HS-5 (cell line): ENCODE results near the gene PSMC3IP.

Experiments used
- DNase-seq: peaks from one replicate; pipeline ENCODE4 v3.0.0-alpha.2; 2012; ENCODE audit warnings: low read depth

PSMC3IP gene

DNA sequence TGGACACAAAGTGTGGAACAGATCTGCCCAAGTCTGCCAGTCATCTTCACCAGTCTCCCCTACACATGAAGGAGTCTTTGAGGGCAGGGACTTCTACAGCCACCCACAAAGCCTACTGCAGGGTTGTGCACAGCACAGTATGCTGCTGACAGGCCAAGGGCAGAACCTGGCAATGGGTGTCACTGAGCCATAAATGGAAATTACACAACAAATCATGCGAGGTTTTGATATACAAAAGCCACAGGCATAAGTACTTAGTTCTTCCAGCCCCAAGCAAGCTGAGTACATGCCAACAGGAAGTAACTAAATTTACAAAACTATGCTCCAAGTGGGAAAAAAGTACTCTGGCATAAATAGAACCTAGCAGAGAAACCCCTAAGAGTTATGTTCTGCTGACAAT, 7.8 kb upstream of the PSMC3IP start:
- DNase-seq, result no peak

- DNase-seq, result no peak
These were observed 7.4 kb upstream of the PSMC3IP start for GRCh38 chr17:42584880-42585279.

DNA sequence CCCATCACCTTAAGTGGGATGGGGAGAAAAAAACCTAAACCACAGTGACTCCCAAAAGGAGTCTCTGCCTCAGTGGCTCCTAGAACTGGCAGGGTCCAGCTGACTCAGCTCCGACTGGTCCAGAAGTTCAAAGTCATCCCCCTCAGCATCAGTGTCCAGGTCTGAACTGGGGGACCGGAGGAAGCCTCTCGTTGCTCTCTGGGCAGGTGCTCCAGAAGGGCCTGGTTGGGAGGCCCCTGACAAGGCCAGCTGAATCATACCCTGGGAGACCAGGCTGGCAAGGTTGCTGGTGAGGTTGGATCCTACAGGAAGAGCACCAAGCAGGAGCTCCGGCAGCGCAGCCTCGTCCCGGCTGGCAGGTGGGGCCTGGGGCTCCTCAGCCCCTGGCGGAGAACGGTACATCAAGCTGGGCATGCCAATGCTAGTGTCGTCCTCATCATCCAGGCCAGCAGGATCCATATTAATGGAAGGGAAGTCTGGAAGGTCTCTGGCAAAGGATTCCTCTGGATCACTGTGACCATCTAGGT, 4.3 kb upstream of the PSMC3IP start:
- no peak for DNase-seq

DNA sequence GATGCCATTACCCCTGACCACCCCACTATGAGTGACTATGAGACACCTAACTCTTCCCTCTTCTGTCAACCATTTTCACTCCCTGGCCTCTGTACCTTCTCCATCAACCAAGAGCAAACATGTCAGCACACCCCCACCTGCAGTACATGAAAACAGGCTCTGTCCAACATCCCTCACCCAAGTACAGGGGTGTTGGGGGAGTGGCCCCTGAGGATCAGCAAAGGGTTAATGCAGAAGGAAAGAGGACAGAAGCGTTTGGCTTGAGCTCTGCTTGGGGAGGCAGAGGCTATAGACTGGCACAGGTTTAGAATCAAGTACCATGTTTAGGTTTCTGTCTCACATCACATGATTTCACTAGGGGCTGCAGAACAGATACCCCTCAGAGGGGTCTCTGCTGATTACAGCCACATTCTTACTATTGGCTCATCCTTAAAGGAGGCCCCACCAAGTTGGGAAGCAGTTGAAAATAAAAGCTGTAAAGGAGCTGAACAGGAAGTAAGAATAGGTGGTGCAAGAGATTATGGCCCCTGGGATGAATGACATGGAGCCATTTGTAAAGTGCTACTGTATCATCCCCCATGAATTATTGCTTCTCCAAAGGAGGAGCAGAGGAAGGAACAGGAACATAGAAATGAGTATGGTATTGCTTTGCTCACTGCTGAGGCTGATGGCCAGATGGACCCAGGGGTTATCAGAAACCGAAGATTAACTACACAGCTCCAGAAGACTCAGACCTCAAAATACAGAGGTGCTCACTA, 2.4 kb upstream of the PSMC3IP start:
- no peak for DNase-seq

DNA sequence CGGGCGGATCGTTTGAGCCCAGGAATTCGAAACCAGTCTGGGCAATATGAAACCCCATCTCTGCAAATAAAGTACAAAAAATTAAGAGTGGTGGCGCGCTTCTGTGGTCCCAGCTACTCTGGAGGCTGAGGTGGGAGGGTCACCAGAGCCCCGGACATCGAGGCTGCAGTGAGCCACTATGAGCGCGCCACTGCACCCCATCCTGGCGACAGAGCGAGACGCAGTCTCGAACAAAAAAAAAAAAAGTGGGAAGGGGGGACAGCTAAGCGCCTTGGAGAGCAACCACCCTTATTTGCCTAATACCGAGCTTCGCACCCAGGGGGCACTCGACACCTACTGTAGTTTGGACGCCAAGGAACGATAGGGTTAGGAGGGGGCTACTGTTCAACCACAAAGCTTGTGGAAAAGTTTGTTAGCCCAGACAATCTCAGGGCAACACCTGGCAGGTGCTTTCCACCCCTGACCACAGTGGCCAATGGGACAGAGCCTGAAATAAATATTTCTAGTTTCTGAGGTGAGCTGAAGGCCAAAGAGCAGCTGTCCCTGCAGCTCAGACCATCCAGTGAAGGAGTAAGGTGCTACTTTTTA, 847 bp upstream of the PSMC3IP start:
- DNase-seq, result no peak

GRCh38 chr17:42577140-42577531, 393 bp downstream of the PSMC3IP start:
- no peak for DNase-seq

DNA sequence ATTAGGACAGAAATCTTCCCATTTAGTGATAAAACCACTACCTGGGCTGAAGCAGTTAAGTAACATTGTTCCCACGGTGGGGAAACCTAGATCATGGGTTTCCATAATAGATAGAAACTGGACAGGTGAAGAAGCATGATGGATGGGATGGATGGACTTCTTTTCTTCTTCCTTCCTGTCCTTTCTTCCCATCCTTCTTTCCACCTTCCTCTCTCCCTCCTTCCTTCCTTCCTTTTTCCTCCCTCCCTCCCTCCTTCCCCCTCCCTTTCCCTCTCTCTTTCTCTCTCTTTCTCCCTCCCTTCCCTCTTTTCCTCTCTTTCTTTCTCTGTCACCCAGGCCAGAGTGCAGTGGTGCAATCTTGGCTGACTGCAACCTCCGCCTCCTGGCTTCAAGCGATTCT, 3.1 kb downstream of the PSMC3IP start:
- DNase-seq, result no peak

- DNase-seq, result no peak
These were observed 4.4 kb downstream of the PSMC3IP start for GRCh38 chr17:42573095-42573494.

- no peak for DNase-seq
These were observed 5.9 kb downstream of the PSMC3IP start for GRCh38 chr17:42571435-42572225.

GRCh38 chr17:42568341-42569111, 9.0 kb downstream of the PSMC3IP start:
- DNase-seq, result no peak

DNA sequence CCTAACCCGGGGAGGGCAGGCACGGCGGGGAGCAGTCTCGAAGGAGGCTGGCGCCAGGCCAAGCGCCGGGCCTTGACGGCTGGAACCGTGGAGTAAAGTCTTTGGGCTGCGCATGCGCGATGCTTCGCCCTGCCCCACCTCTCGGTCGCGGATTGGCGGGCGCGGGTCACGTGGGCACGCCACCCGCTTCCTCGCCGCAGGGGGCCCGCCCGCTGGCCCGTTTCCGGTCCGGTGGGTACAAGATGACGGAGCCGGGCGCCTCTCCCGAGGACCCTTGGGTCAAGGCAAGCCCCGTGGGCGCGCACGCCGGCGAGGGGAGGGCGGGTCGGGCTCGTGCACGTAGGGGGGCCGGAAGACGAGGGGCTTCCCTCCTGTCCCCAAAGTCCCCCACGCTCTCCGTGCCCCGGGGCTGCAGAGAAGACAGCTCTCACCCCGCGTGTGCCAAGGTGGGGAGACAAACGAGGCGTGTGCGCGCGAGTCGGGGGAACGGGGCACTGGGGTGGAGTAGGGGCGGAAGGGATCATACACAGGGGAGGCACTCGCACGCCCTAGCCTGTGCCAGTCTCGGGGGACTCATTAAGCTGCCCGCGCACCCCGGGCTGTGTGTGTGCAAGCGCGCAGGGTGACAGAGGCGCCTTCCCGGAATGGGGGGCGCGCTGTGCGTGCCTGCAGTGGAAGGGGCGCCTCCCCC, 10.5 kb downstream of the PSMC3IP start, which contains the start of gene MLX:
MLX (plus strand) TSS at position 218 of the 691 bp plus-strand sequence; CDS start at position 243, 25 bp downstream.
- DNase-seq, result peak; percentile 56

DNA sequence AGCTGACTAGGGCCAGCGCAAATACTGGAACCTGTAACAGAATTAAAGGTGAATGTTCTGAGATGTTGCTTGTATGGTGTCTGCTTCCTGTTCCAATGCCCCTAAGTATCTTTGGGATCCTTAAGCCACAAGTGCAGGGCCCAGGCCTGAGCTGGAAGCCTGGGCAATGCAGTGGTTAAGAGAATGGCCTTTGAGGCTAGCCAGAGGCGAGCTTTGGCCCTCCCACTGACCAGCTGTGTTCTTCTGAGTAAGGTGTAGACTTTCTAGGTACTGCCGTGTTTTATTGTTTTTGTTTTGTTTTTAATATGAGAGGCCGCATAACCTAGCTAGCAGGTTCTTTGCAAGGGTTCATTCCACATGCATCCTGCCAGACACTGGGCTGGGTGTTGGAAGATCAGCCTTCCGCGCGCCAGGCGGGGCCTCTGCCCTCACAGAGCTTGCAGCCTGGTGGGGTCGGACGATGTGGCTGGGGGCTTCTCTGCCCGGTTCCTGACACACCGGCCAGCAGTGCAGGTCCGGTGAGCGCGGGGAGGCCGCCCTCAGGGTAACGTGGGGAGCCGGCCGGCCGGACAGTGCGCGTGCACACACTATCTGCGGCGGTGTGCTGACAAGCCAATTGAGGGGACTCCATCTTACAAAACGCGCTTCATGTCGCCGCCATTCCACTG, 11.2 kb downstream of the PSMC3IP start:
- DNase-seq, result no peak

DNA sequence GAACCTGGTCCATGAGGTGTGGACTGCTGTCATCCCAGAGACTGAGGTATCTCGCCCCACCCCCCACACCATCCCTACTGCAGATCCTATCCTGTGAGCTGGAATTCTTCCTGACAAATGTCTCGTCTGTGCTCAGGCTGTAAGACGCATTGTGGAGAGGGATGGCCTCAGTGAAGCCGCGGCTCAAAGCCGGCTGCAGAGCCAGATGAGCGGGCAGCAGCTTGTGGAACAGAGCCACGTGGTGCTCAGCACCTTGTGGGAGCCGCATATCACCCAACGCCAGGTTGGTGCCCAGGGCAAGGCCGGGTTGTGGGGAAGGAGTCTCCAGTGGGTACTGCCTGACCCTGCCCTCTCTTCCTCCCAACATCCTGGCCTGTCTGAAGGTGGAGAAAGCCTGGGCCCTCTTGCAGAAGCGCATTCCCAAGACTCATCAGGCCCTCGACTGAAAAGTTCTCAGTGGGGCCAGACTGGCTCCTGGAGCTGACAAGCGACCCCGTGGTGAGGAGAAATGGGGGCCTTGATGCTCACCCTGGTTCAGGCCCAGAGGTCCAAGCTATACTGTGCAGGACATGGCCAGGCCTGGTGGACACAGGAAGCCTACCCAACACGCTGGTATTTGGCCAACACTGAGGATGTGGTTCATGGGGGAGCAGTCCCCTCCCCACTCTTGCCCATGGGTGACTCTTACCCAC, 11.9 kb downstream of the PSMC3IP start:
- no peak for DNase-seq

DNA sequence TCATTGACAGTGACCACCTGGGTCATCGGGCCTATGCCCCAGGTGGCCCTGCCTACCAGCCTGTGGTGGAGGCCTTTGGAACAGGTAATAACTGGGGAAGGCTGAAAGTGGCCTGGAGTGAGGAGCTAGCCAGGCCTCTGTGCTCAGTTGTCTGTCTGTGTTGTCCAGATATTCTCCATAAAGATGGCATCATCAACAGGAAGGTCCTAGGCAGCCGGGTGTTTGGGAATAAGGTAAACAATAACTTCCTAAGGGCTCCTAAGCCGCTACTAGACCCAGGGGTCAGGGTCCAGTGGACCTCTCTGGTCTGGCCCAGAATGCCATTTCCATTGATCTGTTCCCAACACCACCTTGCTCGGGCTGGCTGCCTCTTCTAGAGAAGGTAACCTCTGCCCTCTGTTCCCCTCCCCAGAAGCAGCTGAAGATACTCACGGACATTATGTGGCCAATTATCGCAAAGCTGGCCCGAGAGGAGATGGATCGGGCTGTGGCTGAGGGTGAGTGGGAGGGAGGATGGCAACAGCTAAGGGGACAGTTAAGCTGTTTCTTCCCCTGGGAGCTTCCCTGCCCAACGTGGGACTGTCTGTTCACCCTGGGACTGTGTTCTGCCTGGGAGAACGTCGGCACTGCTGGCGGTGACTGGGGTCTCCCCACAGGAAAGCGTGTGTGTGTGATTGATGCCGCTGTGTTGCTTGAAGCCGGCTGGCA, 12.6 kb downstream of the PSMC3IP start:
- DNase-seq, result no peak

- DNase-seq, result no peak
These were observed 13.6 kb downstream of the PSMC3IP start for GRCh38 chr17:42563950-42564349.

DNA sequence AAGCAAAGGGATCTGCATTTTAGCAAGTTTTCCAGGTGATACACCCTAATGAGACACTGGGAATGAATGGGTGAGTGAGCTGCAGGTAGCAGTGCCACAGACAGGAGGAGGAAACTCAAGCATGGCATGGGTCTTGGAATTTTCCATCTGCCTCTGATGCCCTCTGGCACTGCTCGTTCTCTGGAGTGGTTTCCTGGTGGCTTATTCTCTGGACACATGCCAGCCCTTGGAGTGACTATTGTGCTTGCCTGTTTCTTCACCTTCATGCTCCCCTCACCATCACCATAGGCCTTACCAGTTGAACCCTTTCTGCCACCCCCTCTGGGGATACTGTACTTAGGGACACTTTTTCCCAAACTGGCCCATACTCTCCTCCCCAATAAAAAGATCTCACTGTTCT, 14.0 kb downstream of the PSMC3IP start:
- no peak for DNase-seq

GRCh38 chr17:42563143-42563509, 14.4 kb downstream of the PSMC3IP start:
- DNase-seq, result no peak

DNA sequence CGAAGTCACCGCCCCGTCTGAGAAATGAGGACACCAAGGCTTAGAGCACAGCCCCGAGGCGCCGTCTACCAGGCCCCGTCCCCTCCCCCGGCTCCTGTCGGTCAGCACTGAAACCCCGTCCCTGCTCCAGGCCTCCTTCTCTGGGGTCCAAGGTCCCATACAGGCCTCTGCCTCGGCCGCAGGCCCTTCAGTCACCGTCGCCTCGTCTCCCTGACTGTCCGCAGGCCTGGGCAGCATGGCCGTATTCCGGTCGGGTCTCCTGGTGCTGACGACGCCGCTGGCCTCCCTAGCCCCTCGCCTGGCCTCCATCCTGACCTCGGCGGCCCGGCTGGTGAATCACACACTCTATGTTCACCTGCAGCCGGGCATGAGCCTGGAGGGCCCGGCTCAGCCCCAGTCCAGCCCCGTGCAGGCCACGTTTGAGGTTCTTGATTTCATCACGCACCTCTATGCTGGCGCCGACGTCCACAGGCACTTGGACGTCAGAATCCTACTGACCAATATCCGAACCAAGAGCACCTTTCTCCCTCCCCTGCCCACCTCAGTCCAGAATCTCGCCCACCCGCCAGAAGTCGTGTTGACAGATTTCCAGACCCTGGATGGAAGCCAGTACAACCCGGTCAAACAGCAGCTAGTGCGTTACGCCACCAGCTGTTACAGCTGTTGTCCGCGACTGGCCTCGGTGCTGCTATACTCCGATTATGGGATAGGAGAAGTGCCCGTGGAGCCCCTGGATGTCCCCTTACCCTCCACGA, 15.0 kb downstream of the PSMC3IP start:
- no peak for DNase-seq

DNA sequence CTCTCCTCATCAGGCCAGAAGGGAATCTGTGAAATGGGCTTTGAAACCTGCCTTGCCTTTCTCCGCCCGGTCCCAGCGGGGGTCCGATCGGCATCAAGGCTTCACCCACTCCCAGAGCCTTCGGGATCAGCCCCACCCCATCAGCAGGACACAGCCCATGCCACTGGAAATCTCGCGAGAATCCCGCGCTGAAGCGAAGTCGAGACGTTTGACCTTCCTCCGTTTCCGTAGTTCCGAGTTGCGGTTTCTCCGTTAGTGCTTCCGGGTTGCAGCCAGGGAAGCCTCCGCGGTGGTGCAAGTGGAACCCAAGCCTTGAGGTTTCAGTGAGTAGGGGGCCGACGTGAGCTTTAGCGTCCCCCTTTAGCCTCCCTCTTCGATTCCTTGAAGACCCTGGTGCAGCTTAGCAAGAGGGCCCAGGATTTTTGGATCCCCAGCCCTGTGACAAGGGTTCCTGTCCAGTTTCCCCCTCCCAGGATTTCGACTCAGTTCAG, 15.6 kb downstream of the PSMC3IP start, which contains the start of gene COASY:
COASY (plus strand) TSS at position 252 of the 491 bp plus-strand sequence. CDS start 475 bp downstream, outside the sequence.
- peak; percentile 89 for DNase-seq
